Measurements from ENCODE around the gene FCGR2B.
"Not testable (repeated sequence)": the region's sequence is repeated elsewhere in the genome, so short reads cannot be mapped to it uniquely, and the experiment has no call there.

The FCGR2B gene

GRCh38 chr1:161662684-161663339 lies at the start of gene FCGR2B:
Gene FCGR2B, plus strand, starts transcription at chr1:161663143. Its CDS starts 99 bp downstream, at chr1:161663242.
- DNase-seq (ENCODE audit: low read depth), result not testable (repeated sequence)

GRCh38 chr1:161616417-161616816 lies 46.5 kb upstream of the FCGR2B start:
- DNase-seq (ENCODE audit: low read depth), result not testable (repeated sequence)

- DNase-seq (ENCODE audit: low read depth), result not testable (repeated sequence)
Observed at GRCh38 chr1:161618517-161618916, 44.4 kb upstream of the FCGR2B start.

- DNase-seq (ENCODE audit: low read depth), result not testable (repeated sequence)
Observed at GRCh38 chr1:161620399-161620798, 42.5 kb upstream of the FCGR2B start.

- peak; percentile 75 for DNase-seq (ENCODE audit: low read depth)
Observed at GRCh38 chr1:161621181-161622000, 41.6 kb upstream of the FCGR2B start.

- DNase-seq (ENCODE audit: low read depth), result not testable (repeated sequence)
Observed at GRCh38 chr1:161622054-161622453, 40.9 kb upstream of the FCGR2B start.

- not testable (repeated sequence) for DNase-seq (ENCODE audit: low read depth)
Observed at GRCh38 chr1:161623401-161624051, 39.4 kb upstream of the FCGR2B start.

- DNase-seq (ENCODE audit: low read depth), result not testable (repeated sequence)
Observed at GRCh38 chr1:161624605-161625004, 38.3 kb upstream of the FCGR2B start.

GRCh38 chr1:161626445-161627146 lies 36.3 kb upstream of the FCGR2B start:
- not testable (repeated sequence) for DNase-seq (ENCODE audit: low read depth)

GRCh38 chr1:161630128-161630742 lies 32.7 kb upstream of the FCGR2B start:
- not testable (repeated sequence) for DNase-seq (ENCODE audit: low read depth)

- DNase-seq (ENCODE audit: low read depth), result no peak
Observed at GRCh38 chr1:161631076-161631475, 31.9 kb upstream of the FCGR2B start, which contains the start of gene FCGR3B. Gene FCGR3B, minus strand, starts transcription at chr1:161631176. Its CDS starts 82 bp downstream, at chr1:161631094.

GRCh38 chr1:161634993-161635392 lies 27.9 kb upstream of the FCGR2B start:
- not testable (repeated sequence) for DNase-seq (ENCODE audit: low read depth)

- DNase-seq (ENCODE audit: low read depth), result not testable (repeated sequence)
Observed at GRCh38 chr1:161636189-161636782, 26.7 kb upstream of the FCGR2B start.

- not testable (repeated sequence) for DNase-seq (ENCODE audit: low read depth)
Observed at GRCh38 chr1:161636976-161637375, 26.0 kb upstream of the FCGR2B start.

GRCh38 chr1:161638251-161638993 lies 24.5 kb upstream of the FCGR2B start:
- DNase-seq (ENCODE audit: low read depth), result not testable (repeated sequence)

- DNase-seq (ENCODE audit: low read depth), result not testable (repeated sequence)
Observed at GRCh38 chr1:161639203-161639602, 23.7 kb upstream of the FCGR2B start.

- DNase-seq (ENCODE audit: low read depth), result not testable (repeated sequence)
Observed at GRCh38 chr1:161642697-161643096, 20.2 kb upstream of the FCGR2B start.

GRCh38 chr1:161643481-161644208 lies 19.3 kb upstream of the FCGR2B start:
- DNase-seq (ENCODE audit: low read depth), result not testable (repeated sequence)

GRCh38 chr1:161644855-161645254 lies 18.1 kb upstream of the FCGR2B start:
- DNase-seq (ENCODE audit: low read depth), result not testable (repeated sequence)
